Activated CD8-positive, alpha-beta memory T cell treated with anti-CD3 and anti-CD28 coated beads for 36 hours (primary cell): Measurements from ENCODE around the gene EXOC3L2. TPM values are rescaled to one million over a fixed set of nuclear protein-coding genes. Genes with fewer than 3 reads are reported as not detected.

ENCODE experiments used
- CTCF ChIA-PET: fragments of 350-600 bp; sonication (Branson Sonifier 250); formaldehyde crosslinking; loops from one replicate; lab custom pipeline; 2021; ENCODE audit warnings: antibody characterized with exemption; lab: Charles Lee
- POLR2A ChIA-PET: fragments of 350-600 bp; sonication (Branson Sonifier 250); formaldehyde crosslinking; loops from one replicate; lab custom pipeline; 2021; ENCODE audit warnings: antibody characterized with exemption; lab: Charles Lee
- total RNA-seq, 2 experiments: library from RNA; stranded (reverse); gene quantifications; one replicate each; pipeline ENCODE4 v1.2.3, GENCODE V29; 2021

EXOC3L2 gene
- total RNA-seq, 2 experiments from 2014 or later, result not detected

DNA sequence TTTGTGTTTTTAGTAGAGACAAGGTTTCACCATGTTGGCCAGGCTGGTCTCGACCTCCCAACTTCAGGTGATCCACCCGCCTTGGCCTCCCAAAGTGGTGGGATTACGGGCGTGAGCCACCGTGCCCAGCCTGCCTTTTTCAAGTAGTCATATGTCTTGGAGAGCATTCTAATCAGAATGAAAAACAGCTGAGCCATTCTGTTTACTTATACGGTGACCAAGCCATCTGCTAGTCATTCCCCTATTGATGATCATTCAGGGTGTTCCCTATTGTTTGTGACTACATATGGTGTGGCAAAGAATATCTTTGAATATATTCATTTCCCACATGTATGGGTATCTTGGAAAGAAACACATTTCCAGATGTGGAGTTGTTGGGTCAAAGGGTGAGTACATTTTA, 49.4 kb downstream of the EXOC3L2 start:
- ChIA-PET POLR2A (no interaction called here), CTCF (no interaction called here)

DNA sequence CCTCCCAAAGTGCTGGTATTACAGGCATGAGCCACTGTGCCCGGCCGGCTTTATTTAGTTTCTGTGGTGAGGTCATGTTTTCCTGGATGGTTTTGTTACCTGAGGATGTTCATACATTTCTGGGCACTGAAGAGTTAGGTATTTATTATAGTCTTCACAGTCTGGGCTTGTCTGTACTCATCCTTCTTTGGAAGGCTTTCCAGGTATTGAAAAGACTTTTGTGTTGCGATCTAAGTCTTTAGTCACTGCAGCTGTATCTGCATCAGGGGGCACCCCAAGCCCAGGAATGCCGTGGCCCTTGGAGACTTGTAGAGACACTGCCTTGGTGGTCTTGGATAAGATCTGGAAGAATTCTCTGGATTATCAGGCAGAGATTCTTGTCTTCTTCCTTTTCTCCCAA, 53.8 kb downstream of the EXOC3L2 start:
- CTCF ChIA-PET, result no interaction called here
- POLR2A ChIA-PET, result no interaction called here

DNA sequence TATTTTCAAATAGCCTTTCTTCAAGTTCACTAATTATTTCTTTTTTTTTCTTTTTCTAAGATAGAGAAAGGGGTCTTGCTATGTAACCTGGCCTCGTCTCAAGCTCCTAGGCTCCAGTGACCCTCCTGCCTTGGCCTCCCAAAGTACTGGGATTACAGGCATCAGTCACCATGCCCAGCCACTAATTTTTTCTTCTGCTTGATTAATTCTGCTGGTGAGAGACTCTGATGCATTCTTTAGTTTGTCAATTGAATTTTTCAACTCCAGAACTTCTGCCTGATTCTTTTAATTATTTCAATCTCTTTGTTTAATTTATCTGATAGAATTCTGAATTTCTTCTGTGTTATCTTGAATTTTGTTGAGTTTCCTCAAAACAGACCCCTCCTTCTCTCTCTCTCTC, 55.2 kb downstream of the EXOC3L2 start:
- CTCF ChIA-PET, result no interaction called here
- POLR2A ChIA-PET, result no interaction called here

DNA sequence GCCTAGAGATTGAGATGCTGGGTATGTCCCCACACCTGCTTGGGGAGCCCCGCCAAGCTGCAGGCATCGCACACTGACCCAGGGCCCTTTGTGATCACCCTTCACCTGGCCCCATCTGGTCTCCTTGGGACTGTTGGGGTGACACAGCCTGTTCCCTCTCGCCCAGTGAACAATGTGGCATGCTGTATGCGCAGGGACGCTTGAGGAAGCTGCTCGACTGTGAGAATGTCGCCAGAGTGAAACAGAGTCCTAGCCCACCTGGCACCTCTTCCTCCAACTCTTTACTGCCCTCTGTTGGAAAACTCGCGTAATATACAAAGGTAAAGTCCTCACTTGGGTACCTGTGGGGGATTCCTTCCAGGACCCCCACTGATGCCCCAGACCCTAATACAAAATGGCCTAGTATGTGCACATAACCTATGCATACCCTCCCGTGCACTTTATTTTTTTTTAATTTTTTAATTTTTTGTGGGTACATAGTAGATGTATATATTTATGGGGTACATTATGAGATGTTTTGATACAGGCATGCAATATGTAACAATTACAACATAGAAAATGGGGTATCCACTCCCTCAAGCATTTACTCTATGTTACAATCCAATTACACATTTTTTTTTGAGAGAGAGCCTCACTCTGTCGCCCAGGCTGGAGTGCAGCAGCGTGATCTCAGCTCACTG, 57.6 kb downstream of the EXOC3L2 start:
- CTCF ChIA-PET, result interaction anchor here (0.6 to 2.1 kb wide), 5 partner anchors 9 to 127 kb away, joined by 3 to 6 read pairs (median 3); partner anchors contain the start of gene BLOC1S3
- POLR2A ChIA-PET, result interaction anchor here (0.6 kb wide), 1 partner anchor 10 kb away, joined by 3 read pairs; the partner anchor contains the start of gene TRAPPC6A

DNA sequence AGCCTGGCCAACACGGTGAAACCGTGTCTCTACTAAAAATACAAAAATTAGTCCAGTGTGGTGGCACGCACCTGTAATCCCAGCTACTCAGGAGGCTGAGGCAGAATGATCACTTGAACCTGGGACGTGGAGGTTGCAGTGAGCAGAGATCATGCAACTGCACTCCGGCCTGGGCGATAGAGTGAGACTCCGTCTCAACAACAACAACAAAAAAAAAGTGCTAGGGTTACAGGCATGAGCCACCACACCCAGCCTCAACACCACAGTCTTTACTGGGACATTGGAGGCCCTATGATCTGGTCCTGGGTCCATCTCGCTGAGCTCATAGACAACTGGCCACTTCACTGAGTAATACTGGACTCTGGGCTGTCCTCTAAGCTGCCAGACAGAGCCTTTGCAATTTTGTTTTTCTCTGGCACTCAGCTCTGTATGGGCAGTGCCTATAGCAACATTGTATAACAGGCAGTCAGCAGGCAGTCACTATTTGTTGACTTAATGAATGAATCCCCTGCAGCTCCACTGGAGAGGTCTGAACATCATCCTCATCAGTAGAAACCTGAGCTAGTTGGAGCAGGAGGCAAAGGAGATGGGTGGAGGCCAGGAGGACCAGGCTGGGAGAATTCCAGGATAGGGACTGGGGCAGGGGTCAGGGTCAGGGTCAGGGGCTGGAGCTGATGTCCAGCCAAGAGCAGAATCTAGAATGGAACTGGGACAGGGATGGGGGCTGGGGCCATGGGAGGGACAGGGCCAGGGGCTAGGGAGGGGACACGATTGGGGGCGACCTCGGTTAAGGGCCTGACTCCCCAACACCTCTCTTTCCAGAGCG, 58.5 kb downstream of the EXOC3L2 start:
- ChIA-PET POLR2A (no interaction called here), CTCF (interaction anchor here (0.6 to 2.1 kb wide), 6 partner anchors 8 to 1738 kb away, joined by 3 to 6 read pairs (median 4); partner anchors contain the start of gene BLOC1S3)

DNA sequence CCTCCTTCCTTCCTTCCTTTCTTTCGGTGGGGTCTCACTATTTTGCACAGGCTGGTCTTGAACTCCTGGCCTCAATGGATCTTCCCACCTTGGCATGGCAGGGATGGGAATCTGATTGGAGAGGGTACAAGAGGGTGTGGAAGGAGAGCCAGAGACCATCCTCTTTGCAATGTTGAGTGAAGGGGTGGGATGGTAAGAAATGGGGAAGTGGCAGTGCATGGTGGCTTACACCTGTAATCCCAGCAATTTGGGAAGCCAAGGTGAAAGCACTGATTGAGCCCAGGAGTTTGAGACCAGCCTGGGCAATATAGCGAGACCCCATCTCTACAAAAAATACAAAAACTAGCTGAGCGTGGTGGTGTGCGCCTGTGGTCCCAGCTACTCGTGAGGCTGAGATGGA, 61.1 kb downstream of the EXOC3L2 start:
- ChIA-PET CTCF (interaction anchor here (1.2 to 1.5 kb wide), 2 partner anchors 59 to 155 kb away, joined by 3 to 4 read pairs; no protein-coding TSS in a partner anchor), POLR2A (no interaction called here)

DNA sequence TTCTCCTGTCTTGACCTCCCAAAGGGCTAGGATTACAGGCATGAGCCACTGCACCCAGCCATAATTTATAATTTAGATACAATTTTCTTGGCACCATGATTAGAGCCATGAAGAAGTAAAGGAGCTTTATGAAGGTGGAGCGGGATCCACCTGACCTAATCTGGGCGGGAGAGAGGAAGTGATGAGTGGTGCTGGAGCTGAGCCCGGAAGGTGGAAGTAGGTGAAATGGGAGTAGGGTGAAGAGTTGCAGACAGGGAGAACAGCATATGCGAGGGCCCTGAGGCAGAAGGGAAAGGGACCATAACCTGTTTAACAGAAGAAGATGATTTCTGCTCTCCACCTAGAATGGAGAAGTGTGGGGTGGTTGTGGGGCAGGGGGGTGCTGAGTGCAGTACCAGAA, 62.4 kb downstream of the EXOC3L2 start:
- CTCF ChIA-PET, result interaction anchor here (0.7 kb wide), 1 partner anchor 66 kb away, joined by 3 read pairs; no protein-coding TSS in a partner anchor
- POLR2A ChIA-PET, result interaction anchor here (0.5 kb wide), 1 partner anchor 94 kb away, joined by 3 read pairs; no protein-coding TSS in a partner anchor

DNA sequence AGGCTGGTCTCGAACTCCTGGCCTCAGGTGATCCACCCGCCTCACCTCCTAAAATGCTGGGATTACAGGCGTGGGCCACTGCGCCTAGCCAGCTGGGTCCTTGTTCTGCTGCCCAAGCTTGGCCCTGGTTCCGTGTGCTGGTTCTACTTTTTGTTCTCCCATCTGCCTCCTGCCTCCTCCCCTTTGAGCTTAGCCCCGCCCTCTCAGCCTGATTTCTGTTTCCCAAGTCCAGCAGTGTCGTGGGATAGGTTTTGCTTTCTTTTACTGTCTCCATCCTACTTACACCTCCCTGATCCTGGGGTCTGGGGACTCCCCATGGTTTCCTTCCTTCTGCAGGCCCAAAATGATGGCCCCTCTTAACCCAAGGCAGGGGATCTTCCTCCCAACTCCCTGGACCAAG, 64.3 kb downstream of the EXOC3L2 start:
- ChIA-PET POLR2A (no interaction called here), CTCF (no interaction called here)

DNA sequence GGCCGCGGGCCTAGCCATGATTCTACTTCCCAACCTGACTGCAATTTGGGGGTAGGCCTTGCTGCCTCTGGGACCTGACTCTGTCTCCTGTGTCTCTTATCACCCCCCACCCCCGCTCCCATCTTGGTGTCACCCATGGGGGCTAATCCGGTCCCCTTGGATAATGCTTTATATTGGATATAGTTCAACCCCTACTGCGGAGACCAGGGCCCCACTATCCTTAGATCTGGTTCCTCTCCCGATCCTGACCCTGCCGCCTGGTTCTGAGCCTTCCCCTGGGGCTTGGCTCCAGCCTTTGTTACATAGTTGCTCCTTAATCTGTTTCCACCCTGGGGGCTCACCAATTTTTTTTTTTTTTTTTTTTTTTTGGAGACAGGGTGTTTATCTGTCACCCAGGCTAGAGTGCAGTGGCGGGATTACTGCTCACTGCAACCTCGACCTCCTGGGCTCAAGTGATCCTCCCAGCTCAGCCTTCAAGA, 65.3 kb downstream of the EXOC3L2 start:
- ChIA-PET POLR2A (interaction anchor here (0.5 to 2.1 kb wide), 3 partner anchors 88 to 178 kb away, joined by 3 to 12 read pairs (median 6); partner anchors contain the start of gene PPP1R37), CTCF (no interaction called here)

DNA sequence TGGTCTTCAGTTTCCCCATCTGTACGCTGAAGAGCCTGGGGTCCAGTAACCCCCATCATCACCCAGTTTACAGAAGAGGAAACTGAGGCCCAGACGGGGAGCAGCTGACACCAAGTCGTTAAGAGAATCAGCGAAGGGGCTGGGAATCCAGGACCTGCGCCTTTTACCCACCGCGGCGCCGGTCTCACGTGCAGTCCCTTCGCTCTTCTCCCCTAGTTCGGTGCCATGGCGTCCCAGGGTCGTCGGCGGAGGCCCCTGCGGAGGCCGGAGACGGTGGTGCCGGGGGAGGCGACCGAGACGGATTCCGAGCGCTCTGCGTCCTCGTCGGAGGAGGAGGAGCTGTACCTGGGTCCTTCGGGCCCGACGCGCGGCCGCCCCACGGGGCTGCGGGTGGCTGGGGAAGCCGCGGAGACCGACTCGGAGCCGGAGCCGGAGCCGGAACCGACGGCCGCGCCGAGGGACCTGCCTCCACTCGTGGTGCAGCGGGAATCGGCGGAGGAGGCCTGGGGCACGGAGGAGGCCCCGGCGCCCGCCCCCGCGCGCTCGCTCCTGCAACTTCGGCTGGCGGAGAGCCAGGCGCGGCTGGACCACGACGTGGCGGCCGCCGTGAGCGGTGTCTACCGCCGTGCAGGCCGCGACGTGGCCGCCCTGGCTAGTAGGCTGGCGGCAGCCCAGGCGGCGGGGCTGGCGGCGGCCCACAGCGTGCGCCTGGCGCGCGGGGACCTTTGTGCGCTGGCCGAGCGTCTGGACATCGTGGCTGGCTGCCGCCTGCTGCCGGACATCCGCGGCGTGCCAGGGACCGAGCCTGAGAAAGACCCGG, 65.9 kb downstream of the EXOC3L2 start:
- CTCF ChIA-PET, result interaction anchor here (0.6 to 1.8 kb wide), 3 partner anchors 8 to 104 kb away, joined by 3 to 7 read pairs (median 3); no protein-coding TSS in a partner anchor
- POLR2A ChIA-PET, result interaction anchor here (0.8 to 2.1 kb wide), 3 partner anchors 87 to 177 kb away, joined by 3 to 12 read pairs (median 3); partner anchors contain the start of gene PPP1R37

DNA sequence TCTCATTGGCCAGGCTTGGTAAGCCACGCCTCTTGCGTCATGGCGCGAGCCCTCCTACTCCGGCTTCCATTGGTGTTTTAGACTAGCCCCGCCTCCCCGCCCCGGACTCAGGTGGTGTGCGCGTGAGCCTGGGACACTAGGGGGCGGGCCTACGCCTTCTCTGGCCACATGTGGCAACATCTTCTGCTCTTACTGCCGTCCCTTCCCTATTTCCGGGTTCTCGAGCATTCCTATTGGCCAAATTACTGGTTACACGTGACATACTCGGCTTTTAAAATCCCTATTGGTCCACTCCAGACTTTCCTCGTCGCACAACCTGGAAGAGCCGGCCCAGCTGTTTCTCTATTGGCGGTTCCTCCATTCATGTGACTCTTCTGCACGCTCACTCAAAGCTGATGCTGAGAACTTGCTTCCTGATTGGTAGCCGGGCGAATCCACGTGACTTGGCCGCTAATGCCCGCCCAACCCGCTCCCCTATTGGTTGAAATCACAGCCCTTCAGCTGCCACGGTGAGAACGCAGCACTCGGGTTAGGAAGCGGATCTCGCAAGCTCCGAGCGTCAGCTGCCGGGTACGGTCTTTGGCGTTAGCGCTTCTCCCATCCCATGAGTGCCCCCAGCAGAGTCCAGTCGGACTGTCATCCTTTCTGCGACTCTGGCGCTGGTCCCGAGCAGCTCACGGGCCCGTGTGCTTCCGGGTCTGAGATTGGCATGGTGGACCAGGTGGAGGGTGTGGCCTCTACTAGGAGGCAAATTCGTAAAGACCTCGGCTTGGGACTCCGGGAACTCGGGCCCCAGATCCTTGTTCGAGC, 66.7 kb downstream of the EXOC3L2 start, which contains the start of gene BLOC1S3:
BLOC1S3 (plus strand) TSS at position 523 of the 810 bp plus-strand sequence. CDS start 513 bp downstream, outside the sequence.
- POLR2A ChIA-PET, result interaction anchor here (0.6 to 2.1 kb wide), 7 partner anchors 9 to 614 kb away, joined by 3 to 12 read pairs (median 3); partner anchors contain the start of genes DMWD and PPP1R37
- CTCF ChIA-PET, result interaction anchor here (0.6 to 1.8 kb wide), 4 partner anchors 9 to 119 kb away, joined by 3 to 7 read pairs (median 4); no protein-coding TSS in a partner anchor

DNA sequence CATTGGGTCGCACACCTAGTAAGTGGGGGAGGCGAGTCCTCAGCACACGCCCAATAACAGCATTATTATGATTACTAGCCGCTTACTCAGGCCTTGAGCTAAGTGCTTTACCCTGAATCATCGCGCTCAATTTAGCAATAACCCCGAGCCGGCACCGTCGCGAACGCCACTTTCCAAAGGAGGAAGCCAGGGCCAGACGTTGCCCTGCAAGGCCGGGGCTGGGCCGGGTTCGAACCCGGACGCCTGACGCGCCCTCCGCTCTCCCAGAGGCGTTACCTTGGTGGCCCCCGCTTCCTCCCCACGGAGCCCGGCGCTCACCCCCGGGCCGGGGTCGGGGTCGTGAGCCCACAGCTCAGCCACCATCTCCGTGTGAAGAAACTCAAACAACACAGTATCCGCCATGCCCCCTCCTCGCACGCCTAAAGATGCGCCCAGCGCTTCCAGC, 67.4 kb downstream of the EXOC3L2 start, which contains the start of gene TRAPPC6A:
TRAPPC6A (minus strand) TSS at position 421 of the 445 bp plus-strand sequence; CDS start at position 402, 19 bp downstream.
- ChIA-PET POLR2A (interaction anchor here (0.6 to 2.1 kb wide), 7 partner anchors 10 to 487 kb away, joined by 3 to 12 read pairs (median 3); partner anchors contain the start of gene PPP1R37), CTCF (interaction anchor here (1.0 to 1.8 kb wide), 2 partner anchors 11 to 118 kb away, joined by 4 to 7 read pairs; no protein-coding TSS in a partner anchor)

DNA sequence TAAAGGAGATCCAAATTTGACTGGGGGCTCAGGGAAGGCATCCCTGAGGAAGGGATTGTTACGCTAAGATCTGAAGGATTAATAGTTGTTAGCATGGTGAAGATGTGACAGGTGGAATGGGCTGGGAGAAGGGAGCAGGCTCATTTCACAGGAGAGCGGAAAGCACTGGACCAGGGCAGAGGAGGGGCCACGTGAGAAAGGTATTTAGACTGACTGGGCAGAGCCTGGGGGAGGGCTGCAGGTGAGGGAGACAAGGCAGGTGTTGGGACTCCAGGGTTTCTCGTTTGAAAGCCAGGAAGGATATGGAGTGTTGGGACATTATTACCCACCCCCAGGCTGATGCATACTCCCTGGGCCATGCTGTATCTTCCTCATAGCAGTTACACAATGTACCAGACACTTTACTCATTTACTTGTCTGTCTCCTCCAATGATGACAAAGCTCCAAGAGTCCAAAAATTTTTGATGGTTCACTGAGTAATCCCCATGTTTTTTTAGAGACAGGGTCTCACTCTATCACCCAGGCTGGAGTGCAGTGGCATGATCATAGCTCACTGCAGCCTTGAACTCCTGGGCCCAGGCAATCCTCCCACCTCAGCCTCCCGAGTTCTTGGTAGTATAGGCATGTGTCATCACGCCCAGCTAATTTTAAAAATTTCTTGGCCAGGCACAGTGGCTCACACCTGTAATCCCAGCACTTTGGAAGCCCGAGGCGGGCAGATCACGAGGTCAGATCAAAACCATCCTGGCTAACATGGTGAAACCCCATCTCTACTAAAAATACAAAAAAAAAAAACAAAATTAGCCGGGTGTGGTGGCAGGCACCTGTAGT, 69.5 kb downstream of the EXOC3L2 start:
- ChIA-PET CTCF (no interaction called here), POLR2A (no interaction called here)

DNA sequence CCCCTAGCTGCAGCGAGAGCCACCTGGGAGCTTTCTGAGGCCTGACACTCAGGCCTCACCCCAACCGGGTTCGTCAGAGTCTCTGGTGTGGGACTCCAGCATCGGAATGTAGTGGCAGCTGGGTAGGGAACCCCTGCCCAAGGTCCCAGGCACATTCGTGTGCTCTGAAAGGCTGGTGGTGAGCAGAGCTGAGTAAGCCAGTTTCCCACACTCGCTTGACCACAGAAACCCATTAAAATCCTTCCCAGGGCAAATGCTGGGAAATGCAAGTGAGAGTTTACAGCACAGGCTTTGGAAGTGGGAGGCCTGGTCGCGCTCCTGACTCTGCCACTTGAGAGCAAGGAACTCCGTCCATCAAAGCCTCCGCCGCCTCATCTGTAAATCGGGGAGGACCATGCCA, 71.4 kb downstream of the EXOC3L2 start:
- ChIA-PET POLR2A (no interaction called here), CTCF (no interaction called here)

DNA sequence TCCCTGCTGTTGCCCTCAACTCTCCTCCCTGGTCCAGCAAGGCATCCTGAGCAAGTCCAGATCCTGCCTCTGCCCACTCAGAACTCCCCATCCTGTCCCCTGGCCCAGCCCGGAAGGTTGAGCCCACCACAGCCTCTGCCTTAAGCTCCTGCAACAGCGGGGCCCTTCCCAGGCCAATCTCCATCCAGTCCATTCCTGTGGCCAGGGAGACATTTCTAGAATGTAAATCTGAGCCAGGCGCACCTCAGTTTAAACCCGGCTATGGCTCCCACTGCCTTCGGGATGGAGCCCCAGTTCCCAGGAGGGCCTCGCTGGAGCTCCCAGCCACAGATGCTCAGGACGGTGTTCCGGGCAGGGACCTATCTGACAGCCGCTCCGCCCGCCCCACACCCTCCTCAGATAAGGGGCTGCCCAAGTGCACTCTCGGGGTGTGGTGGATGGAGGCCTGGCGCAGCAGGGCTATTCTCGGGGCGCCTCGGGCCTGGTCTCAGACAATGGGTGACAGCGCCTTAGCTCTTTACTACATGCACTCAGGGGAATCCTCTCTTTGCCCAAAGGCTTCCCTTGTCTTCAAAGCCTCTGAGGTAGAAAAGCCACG, 72.5 kb downstream of the EXOC3L2 start:
- CTCF ChIA-PET, result no interaction called here
- POLR2A ChIA-PET, result no interaction called here

DNA sequence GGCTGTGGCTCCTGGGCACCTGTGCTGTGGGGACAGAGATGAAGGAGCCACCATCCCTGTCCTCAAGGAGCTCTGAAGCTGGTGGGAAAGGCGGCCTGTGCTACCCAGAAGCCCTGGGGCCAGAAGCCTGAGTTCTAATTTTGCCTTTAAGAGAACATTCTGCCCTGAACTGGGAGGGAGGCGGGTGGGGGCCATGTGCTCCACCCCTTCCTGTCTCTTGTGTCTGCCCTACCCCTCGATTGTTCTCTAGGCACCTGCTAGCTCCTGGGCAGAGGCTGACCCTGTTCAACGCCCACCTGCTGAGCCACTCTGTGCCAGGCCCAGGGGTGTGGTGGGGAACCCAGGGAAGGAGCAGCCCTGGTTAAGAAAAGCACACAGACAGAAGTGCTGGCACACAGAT, 73.0 kb downstream of the EXOC3L2 start:
- CTCF ChIA-PET, result no interaction called here
- POLR2A ChIA-PET, result no interaction called here
